IMR-90 (cell line): Measurements from ENCODE around the gene ACTN2. TPM values are rescaled to one million over a fixed set of nuclear protein-coding genes. Genes with fewer than 3 reads are reported as not detected.

ENCODE experiments used
- ATAC-seq: fragments of 200-7000 bp; cut with Tn5 transposase; 2 replicates; pipeline ENCODE4 v1.9.1; 2020; ENCODE audit warnings: low read depth, mild to moderate bottlenecking, moderate library complexity
- BruUV-seq: library from RNA; stranded (reverse); fragments of 400-500 nt; replicated peaks from 2 replicates; lab custom pipeline; 2021; lab: Mats Ljungman, UMichigan
- CTCF ChIA-PET: fragments of 300-600 bp; formaldehyde crosslinking; extraction: SDS; loops from one replicate; lab custom pipeline; 2021; ENCODE audit warnings: antibody characterized with exemption; lab: Yijun Ruan, JAX
- POLR2A ChIA-PET: fragments of 300-600 bp; sonication (Branson Sonifier 250); formaldehyde crosslinking; loops from one replicate; lab custom pipeline; 2022; ENCODE audit warnings: antibody characterized with exemption; ENCODE audit not compliant: unreplicated experiment; lab: Charles Lee
- DNase-seq: peaks from one replicate; pipeline ENCODE4 v3.0.0; 2013
- H2AFZ ChIP-seq: replicated peaks from 2 replicates; pipeline ENCODE3; 2013; ENCODE audit warnings: low read length, mild to moderate bottlenecking; ENCODE audit not compliant: poor library complexity
- H2AK5ac ChIP-seq: 2 replicates; pipeline ENCODE4 v1.6.1; 2013; ENCODE audit warnings: low read depth, low read length, inconsistent platforms
- H2AK9ac ChIP-seq: replicated peaks from 2 replicates; pipeline ENCODE3; 2013; ENCODE audit warnings: mild to moderate bottlenecking, low read depth, low read length, moderate library complexity; ENCODE audit not compliant: poor library complexity
- H2BK120ac ChIP-seq: 2 replicates; pipeline ENCODE4 v1.6.1; 2013; ENCODE audit warnings: low read depth, low read length, inconsistent platforms
- H2BK15ac ChIP-seq: 3 replicates; pipeline ENCODE4 v1.6.1; 2013; ENCODE audit warnings: low read depth, low read length, inconsistent platforms
- H2BK20ac ChIP-seq: 2 replicates; pipeline ENCODE4 v1.6.1; 2013; ENCODE audit warnings: low read depth, mild to moderate bottlenecking, inconsistent platforms, low read length, moderate library complexity
- H2BK5ac ChIP-seq: 2 replicates; pipeline ENCODE4 v1.6.1; 2013; ENCODE audit warnings: mild to moderate bottlenecking, low read depth, low read length, inconsistent platforms; ENCODE audit not compliant: poor library complexity, severe bottlenecking
- H3K14ac ChIP-seq: replicated peaks from 2 replicates; pipeline ENCODE4 v1.6.1; 2013; ENCODE audit warnings: low read depth, low read length, inconsistent platforms
- H3K18ac ChIP-seq: 2 replicates; pipeline ENCODE4 v1.6.1; 2013; ENCODE audit warnings: low read depth, low read length, control low read depth
- H3K23ac ChIP-seq: 2 replicates; pipeline ENCODE4 v1.6.1; 2013; ENCODE audit warnings: low read depth, low read length, inconsistent platforms
- H3K27ac ChIP-seq: 2 replicates; pipeline ENCODE4 v1.5.1; 2013; ENCODE audit warnings: mild to moderate bottlenecking, control low read depth, low read length; ENCODE audit not compliant: insufficient read depth
- H3K27me3 ChIP-seq: 2 replicates; pipeline ENCODE4 v1.6.1; 2013; ENCODE audit warnings: low read length; ENCODE audit not compliant: control insufficient read depth, insufficient read depth
- H3K36me3 ChIP-seq: 2 replicates; pipeline ENCODE4 v1.6.1; 2013; ENCODE audit warnings: low read length, mixed read lengths; ENCODE audit not compliant: control insufficient read depth, insufficient read depth
- H3K4ac ChIP-seq: 2 replicates; pipeline ENCODE4 v1.6.1; 2013; ENCODE audit warnings: low read depth, low read length, inconsistent platforms
- H3K4me1 ChIP-seq: 2 replicates; pipeline ENCODE4 v1.6.1; 2013; ENCODE audit warnings: low read length, mixed read lengths; ENCODE audit not compliant: control insufficient read depth, insufficient read depth
- H3K4me2 ChIP-seq: 2 replicates; pipeline ENCODE4 v1.6.1; 2013; ENCODE audit warnings: low read depth, mild to moderate bottlenecking, control low read depth, low read length, moderate library complexity
- H3K4me3 ChIP-seq: 2 replicates; pipeline ENCODE4 v1.5.1; 2013; ENCODE audit warnings: low read depth, mild to moderate bottlenecking, control low read depth, low read length, moderate library complexity; ENCODE audit not compliant: insufficient read depth
- H3K56ac ChIP-seq: 2 replicates; pipeline ENCODE4 v1.6.1; 2013; ENCODE audit warnings: low read length, inconsistent platforms; ENCODE audit not compliant: insufficient read depth; ENCODE audit errors: extremely low read depth
- H3K79me1 ChIP-seq, 2 experiments: 2 replicates each; pipeline ENCODE4 v1.6.1; 2013; ENCODE audit warnings: low read length in 2 of 2, inconsistent platforms in 1 of 2, low read depth in 1 of 2
- H3K9ac ChIP-seq: 2 replicates; pipeline ENCODE4 v1.6.1; 2013; ENCODE audit warnings: low read depth, low read length, control low read depth
- H3K9me1 ChIP-seq: 2 replicates; pipeline ENCODE4 v1.6.1; 2013; ENCODE audit warnings: low read length, inconsistent platforms; ENCODE audit not compliant: insufficient read depth
- H3K9me3 ChIP-seq: 2 replicates; pipeline ENCODE4 v1.6.1; 2013; ENCODE audit warnings: low read length; ENCODE audit not compliant: control insufficient read depth, insufficient read depth
- H4K20me1 ChIP-seq: 2 replicates; pipeline ENCODE4 v1.6.1; 2013; ENCODE audit warnings: low read length, inconsistent platforms; ENCODE audit not compliant: insufficient read depth
- H4K5ac ChIP-seq: 2 replicates; pipeline ENCODE4 v1.6.1; 2013; ENCODE audit warnings: mild to moderate bottlenecking, low read depth, low read length, control low read depth
- H4K8ac ChIP-seq, 2 experiments: 2 replicates each; pipeline ENCODE4 v1.6.1; 2013; ENCODE audit warnings: low read depth in 2 of 2, low read length in 2 of 2, control low read depth in 1 of 2, inconsistent platforms in 1 of 2
- H4K91ac ChIP-seq: 2 replicates; pipeline ENCODE4 v1.6.1; 2013; ENCODE audit warnings: low read depth, low read length, inconsistent platforms; ENCODE audit not compliant: insufficient read depth
- FOS ChIP-seq: fragments of 150-350 bp; IDR thresholded peaks from 2 replicates; pipeline ENCODE4 v1.6.1; 2016; ENCODE audit warnings: low read depth, low read length
- SMC3 ChIP-seq: fragments of 150-350 bp; IDR thresholded peaks from 2 replicates; pipeline ENCODE4 v1.6.1; 2016; ENCODE audit warnings: low read depth, mild to moderate bottlenecking, antibody characterized with exemption, low read length, moderate library complexity
- WGBS, 2 experiments: methylation state at CpG; one replicate each; pipeline versions ENCODE4 v1.1.5 to v1.1.7; 2013; ENCODE audit warnings: missing lambda C conversion rate in 2 of 2; ENCODE audit not compliant: insufficient read length in 1 of 2; ENCODE audit errors: extremely low coverage in 2 of 2; 5-methylcytosine and 5-hydroxymethylcytosine counted together
- dilution Hi-C: fragments of 300-500 bp; cut with HindIII; formaldehyde crosslinking; loops from one replicate; pipeline ENCODE4 v1.14.3; 2018; ENCODE audit warnings: low sequenced_read_pairs; ENCODE audit not compliant: unreplicated experiment
- in situ Hi-C: fragments of 300-500 bp; cut with MboI; formaldehyde crosslinking; loops from 3 replicates; pipeline ENCODE4 v1.14.3; 2019; ENCODE audit warnings: low sequenced_read_pairs, inconsistent platforms, mixed read lengths
- intact Hi-C: fragments of 100-400 bp; cut with micrococcal nuclease; formaldehyde crosslinking; loops from 2 replicates; pipeline ENCODE4 v1.10.0; 2022
- polyA plus RNA-seq, 3 experiments: library from polyadenylated mRNA; depleted of rRNA; stranded (reverse); fragments of >200 nt; gene quantifications; 2 replicates each; pipeline ENCODE4 v1.2.3, GENCODE V29; 2012; ENCODE audit warnings: low replicate concordance in 1 of 3
- total RNA-seq: library from RNA; depleted of rRNA; stranded (reverse); fragments of >200 nt; gene quantifications from 2 replicates; pipeline ENCODE4 v1.2.3, GENCODE V29; 2012

The ACTN2 gene
- total and polyA plus RNA-seq, 2 of the 4 experiments (the other 2 are of a cell fraction), result under 0.01 TPM; not detected in 1

GRCh38 chr1:236639686-236640085 lies 46.6 kb upstream of the ACTN2 start:
- no peak overlapping the region for H3K14ac ChIP-seq
- H3K9me1 ChIP-seq, result no peaks in the 10 kb centered on the region
- in situ Hi-C loops (no loop called here), dilution Hi-C loops (no loop called here), intact Hi-C loops (no loop called here)
- H4K91ac ChIP-seq, result no peak overlapping the region
- BruUV-seq, result no TSS peak
- peaks cover 3% of the 10 kb centered on the region; the same call in 1 of the 2 replicates for H3K9me3 ChIP-seq
- no peak overlapping the region for H3K56ac ChIP-seq
- no peak overlapping the region for H3K9ac ChIP-seq
- no peak overlapping the region for H3K18ac ChIP-seq
- H3K27me3 ChIP-seq, result no peaks in the 10 kb centered on the region
- no peak overlapping the region for H2AFZ ChIP-seq
- H2BK120ac ChIP-seq, result no peak overlapping the region
- DNase-seq (no peak), ATAC-seq (no peak)
- no peak overlapping the region for H3K4ac ChIP-seq
- no peaks in the 10 kb centered on the region for H3K79me1 ChIP-seq
- H2AK5ac ChIP-seq, result no peak overlapping the region
- ChIA-PET CTCF (no interaction called here), POLR2A (no interaction called here)
- WGBS, 2 experiments, result no CpG with 5 or more reads among the region's 4 CpGs
- H4K5ac ChIP-seq, result no peak overlapping the region
- H3K23ac ChIP-seq, result no peak overlapping the region
- no peak overlapping the region for H2AK9ac ChIP-seq
- H3K27ac ChIP-seq, result no peak overlapping the region
- no peak overlapping the region for H4K8ac ChIP-seq
- no peaks in the 10 kb centered on the region for H4K20me1 ChIP-seq
- no peak overlapping the region for H2BK20ac ChIP-seq
- TF ChIP-seq SMC3 (no peak), FOS (no peak)
- no peak overlapping the region for H2BK5ac ChIP-seq
- no peak overlapping the region for H3K4me3 ChIP-seq
- no peak overlapping the region for H2BK15ac ChIP-seq
- no peaks in the 10 kb centered on the region for H3K36me3 ChIP-seq
- no peaks in the 10 kb centered on the region for H3K4me1 ChIP-seq
- no peak overlapping the region for H3K4me2 ChIP-seq
